GM12892 (cell line): ENCODE results near the gene NPM1.

ENCODE experiments used
- POLR2A ChIP-seq: IDR thresholded peaks from 2 replicates; pipeline ENCODE4 v1.6.1; 2011; ENCODE audit warnings: low read depth, low read length, control low read depth
- POLR2AphosphoS5 ChIP-seq: IDR thresholded peaks from 2 replicates; pipeline ENCODE4 v1.6.1; 2011; ENCODE audit warnings: low read depth, low read length, control low read depth
- TAF1 ChIP-seq: IDR thresholded peaks from 2 replicates; pipeline ENCODE4 v1.6.1; 2011; ENCODE audit warnings: low read depth, mild to moderate bottlenecking, control low read depth, low read length, borderline replicate concordance

DNA sequence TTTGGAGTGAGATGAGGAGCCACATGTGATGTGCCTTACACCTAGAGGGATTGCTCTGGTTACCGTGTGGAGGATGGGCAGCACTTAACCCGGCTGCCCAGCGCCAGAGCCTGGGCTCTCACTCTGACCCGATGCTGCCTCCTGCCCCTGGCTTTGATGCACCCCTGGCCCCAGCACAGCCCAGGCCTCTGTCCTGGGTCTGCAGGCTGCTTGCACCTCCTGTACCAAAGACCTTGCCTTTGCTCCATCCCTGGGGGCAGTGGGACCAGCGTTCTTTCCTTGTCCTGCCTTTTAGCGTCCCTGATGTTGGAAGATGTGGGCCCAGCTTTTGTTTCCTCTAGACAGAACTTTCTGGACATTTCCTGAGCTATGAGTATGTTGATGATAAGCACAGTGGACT, 72.2 kb downstream of the NPM1 start:
- TF ChIP-seq POLR2A: no peak
- TF ChIP-seq TAF1: no peak
- no peak for TF ChIP-seq POLR2AphosphoS5
